Breast epithelium (tissue), 3 donors: Measurements from ENCODE around the gene ZNF444.

ENCODE experiments used
- POLR2A ChIP-seq: fragments of 450-650 bp; IDR thresholded peaks from one replicate; pipeline ENCODE4 v1.6.1; 2016; ENCODE audit warnings: antibody characterized with exemption, mild to moderate bottlenecking, moderate library complexity
- POLR2AphosphoS5 ChIP-seq, 3 donors: sonication (generic); formaldehyde crosslinking; IDR thresholded peaks; one replicate each; pipeline ENCODE4 v1.6.1; 2017; ENCODE audit warnings: antibody characterized with exemption in 3 of 3
- TF ChIP-seq, protein P1 (sequence below), 3 donors: fragments of 450-650 bp; IDR thresholded peaks; one replicate each; pipeline ENCODE4 v1.5.1; 2016 to 2017; ENCODE audit warnings: antibody characterized with exemption in 3 of 3, mild to moderate bottlenecking in 3 of 3, moderate library complexity in 3 of 3

- TF ChIP-seq, protein P1, sequence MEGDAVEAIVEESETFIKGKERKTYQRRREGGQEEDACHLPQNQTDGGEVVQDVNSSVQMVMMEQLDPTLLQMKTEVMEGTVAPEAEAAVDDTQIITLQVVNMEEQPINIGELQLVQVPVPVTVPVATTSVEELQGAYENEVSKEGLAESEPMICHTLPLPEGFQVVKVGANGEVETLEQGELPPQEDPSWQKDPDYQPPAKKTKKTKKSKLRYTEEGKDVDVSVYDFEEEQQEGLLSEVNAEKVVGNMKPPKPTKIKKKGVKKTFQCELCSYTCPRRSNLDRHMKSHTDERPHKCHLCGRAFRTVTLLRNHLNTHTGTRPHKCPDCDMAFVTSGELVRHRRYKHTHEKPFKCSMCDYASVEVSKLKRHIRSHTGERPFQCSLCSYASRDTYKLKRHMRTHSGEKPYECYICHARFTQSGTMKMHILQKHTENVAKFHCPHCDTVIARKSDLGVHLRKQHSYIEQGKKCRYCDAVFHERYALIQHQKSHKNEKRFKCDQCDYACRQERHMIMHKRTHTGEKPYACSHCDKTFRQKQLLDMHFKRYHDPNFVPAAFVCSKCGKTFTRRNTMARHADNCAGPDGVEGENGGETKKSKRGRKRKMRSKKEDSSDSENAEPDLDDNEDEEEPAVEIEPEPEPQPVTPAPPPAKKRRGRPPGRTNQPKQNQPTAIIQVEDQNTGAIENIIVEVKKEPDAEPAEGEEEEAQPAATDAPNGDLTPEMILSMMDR (IDR thresholded peaks at IDR 0.05) = no peak
- TF ChIP-seq POLR2A (no peak), POLR2AphosphoS5 (IDR thresholded peaks at IDR 0.05) (no peak)
Observed at GRCh38 chr19:56117376-56117884, 23.7 kb upstream of the ZNF444 start.
